DMS153 treated with DMSO at 0.1 percent for 48 hours (cell line): ENCODE results near the gene DNAH14.

Source experiments
- DNase-seq: peaks from one replicate; lab custom pipeline; 2025; ENCODE audit not compliant: unreplicated experiment; lab: John Stamatoyannopoulos, UW

Gene DNAH14

DNA sequence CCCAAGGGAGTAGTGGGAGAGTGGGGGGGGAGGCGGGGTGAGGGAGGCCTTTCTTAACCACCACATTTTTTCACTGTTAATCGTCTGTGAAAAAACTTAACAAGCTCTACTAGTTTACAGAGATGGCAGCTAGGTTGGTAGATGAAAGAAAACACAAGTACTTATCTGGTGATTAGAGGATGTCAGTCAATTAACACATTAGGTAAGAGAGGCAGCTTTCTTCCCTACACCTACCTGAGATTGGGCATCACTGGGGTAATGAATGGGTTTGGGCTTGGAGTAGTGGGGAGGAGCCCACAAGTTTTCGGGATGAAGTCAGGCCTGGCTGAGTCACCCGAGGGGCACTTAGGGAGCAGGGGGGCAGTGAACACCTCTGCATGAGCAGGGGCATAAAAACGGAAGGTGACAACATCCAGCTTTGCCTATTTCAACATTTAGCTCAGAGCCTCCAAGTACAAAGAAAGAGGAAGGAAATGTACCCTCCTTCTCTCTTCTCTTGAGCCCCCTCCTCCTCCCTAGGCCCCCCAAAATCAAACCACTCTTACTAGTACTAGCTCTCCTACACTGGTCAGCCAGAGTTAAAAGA, 495.8 kb downstream of the DNAH14 start:
- DNase-seq, result no peak

DNA sequence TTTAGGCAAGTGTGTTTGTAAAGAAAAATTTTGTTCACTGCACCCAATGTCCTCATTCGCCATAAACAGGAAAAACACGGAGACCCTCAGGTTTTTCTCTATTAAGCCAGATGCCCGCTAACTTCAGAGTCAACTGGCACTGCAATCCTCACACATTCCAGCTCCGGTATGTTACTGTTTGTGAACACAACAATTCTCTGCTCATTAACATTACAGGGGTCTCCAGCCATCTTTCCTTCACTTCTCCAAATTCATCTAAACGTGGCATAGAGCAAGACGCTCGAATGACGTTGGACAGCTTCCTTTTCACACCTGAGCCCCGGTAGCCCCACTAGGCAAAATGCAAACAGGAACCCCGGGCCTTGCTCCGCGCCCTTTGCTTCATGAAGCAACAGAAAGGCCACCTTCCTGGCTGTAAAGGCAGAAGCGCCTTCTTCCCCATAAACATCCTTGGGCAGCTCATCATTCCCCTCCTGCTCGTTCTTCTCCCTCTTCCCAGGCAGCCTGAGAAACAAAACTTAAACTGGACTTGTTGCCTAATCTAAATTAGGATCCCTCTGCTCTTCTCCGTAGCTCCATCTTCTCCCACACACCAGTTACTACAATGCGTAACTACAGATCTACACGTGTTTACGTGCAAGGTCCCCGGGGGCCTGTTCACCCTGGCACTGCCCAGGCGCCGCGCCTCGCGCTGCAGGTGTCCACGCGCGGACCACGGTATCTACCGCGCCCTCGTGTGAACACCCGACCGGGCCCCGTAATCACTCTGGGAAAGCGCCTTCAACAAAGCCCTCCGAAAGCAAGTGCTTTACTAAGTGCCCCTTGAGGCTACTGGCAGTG, 497.1 kb downstream of the DNAH14 start:
- peak; percentile 33 for DNase-seq

DNA sequence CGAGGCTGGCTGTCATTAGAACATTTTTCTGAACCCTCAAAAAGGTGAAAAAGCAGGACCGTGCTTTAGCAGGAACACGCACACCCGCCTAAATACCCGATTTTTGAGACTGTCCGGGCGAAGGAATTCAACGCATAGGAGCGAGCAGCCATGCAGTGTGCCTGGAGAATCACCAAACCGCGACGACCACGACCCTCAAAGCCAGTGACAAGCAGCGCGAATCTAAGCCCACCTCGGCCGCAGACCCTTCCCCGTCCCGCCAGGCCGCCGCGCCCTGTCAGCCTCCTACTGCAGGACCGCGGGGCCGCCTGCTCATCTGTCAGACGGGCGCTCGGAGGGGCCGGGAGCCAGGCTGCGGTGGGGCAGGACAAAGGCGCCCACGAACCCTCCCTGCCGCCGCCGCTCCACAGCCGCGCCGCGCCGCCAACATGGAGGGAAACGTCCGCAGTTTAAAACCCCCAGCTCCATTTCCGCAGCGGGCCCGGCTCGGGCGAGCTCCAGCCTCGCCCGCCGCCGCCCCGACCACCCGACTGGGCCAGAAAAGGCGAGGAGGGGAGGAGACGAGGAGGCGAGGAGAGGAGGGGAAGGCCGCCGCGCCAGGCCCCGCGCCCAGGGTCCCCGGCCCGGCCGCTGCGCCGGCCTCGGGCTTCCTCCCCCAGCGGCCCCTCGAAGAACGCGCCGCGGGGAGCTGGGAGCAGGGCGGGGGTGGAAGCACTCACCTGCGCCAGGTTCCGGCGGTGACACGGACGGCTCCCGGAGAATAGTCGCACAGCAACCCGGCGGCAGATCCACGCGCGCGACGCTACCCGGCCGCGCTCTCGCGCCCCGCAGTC, 498.0 kb downstream of the DNAH14 start, which contains the start of gene LBR:
TSS of gene LBR (minus strand) at position 804 of the 833 bp plus-strand sequence. CDS start 3,963 bp downstream, outside the sequence.
- DNase-seq, result no peak

DNA sequence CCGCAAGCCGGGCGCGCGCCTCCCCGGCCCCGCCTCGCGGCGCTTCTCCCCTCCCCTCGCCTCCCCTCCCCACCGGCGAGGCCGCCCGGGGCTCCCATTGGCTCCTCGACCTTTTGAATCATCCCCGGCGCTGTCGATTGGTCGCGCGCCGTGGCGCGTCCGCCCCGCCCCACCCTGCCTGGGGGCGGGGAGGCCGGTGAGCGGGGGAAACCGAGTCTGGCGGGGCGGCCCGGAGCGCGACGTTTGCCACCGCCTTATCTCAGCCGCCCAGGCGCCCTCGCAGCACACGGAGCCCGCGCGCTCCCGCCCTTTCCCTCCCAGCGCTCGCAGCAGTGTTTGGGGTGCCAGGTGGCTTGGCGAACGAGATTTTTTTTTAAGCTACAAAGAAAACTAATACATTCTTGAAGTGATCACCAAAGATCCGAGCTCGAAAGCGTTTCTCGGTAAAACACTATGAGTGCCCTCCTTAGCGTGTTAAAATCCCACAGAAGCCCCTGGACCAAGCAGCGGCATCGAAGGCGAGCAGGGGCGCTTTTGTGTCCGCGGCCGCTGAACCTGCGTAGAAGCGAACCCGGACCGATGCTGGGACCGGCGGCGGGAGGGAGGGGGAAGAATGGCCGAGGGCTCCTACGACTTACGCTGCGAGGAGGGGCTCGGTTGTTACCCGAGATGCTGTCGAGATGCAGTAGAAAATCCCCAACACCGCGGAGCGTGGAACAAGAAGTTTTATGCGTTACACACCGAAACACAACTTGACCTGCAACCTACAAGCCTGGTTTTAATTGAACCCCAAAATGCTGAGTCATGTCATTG, 498.8 kb downstream of the DNAH14 start:
- DNase-seq, result peak; percentile 91

DNA sequence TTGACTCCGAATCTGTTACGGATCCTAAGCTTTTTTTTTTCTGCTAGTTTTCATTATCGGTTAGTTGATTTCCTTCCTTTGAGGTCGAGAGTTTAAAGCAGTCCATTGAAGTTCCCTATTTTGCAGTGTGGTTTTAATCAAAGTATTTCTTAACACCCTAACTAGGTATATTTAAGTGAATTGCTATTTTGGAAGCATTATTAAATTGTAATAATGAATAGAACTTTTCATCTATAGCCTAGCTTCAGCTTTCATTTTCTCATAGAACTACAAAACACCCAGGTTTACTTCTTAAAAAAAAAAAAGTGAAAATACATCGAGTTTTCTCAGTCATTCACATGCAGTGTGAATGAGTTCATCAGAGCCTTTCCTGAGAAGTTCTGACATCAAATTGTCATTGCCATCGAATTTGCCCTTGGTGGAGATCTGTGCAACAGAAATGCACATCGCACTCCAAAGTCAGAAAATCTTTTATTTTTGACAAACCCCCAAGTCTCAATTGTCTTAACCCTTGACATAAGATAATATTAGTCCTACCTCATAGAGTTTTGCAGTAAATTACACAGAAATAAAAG, 499.5 kb downstream of the DNAH14 start:
- no peak for DNase-seq

DNA sequence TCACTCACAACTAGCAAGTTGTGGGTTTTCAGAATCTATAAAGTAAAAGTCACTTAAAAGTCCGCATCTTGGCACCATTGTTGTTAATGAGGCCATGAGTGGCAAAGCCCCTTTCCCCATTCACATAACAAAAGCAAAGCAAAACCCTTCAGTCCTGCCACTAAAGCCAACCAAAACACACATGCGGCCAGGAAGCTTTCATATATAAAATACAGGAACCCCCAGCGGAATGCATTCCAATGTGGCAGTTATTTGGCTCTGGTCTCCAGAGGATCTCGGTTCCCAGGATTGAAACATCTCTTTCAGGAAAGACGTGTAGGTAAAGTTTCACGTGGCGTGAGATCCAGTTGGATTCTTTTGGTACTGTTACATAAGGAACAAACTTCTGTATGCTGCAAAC, 500.8 kb downstream of the DNAH14 start:
- DNase-seq, result no peak

DNA sequence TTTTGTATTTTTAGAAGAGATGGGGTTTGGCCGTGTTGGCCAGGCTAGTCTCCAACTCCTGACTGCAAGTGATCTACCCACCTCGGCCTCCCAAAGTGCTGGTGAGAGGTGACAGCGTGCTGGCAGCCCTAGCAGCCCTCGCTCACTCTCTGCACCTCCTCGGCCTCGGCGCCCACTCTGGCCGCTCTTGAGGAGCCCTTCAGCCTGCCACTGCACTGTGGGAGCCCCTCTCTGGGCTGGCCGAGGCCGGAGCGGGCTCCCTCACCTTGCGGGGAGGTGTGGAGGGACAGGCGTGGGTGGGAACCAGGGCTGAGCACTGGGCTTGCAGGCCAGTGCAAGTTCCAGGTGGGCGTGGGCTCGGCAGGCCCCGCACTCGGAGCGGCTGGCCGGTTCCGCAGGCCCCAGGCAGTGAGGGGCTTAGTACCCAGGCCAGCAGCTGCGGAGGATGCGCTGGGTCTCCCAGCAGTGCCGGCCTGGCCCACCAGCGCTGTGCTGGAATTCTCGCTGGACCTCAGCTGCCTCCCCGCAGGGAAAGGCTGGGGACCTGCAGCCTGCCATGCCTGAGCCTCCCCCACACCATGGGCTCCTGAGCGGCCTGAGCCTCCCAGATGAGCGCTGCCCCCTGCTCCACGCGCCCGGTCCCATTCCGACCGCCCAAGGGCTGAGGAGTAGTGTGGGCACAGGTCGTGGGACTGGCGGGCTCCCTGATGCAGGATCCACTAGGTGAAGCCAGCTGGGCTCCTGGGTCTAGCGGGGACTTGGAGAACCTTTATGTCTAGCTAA, 501.8 kb downstream of the DNAH14 start:
- DNase-seq, result no peak

DNA sequence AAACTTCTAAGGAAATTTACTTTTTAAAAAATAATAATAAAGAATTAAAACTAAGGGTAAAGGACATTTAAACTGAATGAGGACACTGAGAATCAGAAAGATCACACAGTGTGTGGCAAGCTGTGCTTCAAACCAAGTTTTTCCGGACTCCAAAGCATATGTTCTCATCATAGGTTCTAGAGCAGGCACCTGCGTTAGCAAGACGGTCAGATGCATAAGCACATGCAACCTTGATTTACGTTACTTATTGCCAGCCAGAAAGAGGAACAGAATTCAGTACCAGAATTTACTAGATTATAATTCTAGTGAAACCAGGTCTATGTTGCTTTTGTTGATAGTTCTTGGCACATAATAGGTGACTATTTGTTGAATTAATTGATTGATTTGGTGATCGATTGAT, 504.6 kb downstream of the DNAH14 start:
- no peak for DNase-seq

DNA sequence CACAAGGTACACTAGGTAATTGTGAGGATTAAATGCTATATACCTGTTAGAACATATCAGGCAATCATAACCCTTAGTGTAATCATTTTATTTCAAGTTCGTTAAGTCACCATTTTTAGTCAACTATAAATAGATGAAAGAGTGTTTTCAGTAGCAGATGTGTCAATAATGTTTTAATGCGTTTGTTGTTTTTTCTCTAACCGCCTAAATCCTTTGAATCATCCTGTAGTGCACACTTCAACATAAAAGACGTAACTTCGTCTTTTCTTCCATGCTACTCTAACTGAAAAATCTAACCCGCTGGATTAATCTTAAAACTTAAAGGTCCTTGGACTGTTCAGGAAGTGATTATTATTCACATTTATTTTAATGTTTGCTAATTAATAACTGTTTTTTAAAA, 505.6 kb downstream of the DNAH14 start:
- no peak for DNase-seq

DNA sequence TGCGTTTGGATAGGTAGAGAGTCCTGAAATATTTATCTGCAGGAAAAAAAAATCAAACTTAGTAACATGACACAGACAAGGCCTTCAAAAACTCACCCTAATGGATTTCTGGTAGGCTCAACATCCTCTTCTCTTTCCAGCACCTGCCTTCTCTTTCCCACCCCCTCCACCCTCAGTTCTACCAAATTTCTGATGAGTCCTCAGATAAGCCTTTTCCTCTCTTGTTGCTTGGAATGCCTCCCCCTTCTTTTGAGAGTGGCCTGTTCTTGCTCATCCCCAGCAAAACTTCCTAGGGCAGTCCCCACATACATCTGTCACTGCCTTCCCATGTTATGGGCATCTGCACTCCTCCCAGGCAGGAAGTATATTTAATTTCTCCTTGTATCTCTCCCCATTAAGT, 506.0 kb downstream of the DNAH14 start:
- no peak for DNase-seq

DNA sequence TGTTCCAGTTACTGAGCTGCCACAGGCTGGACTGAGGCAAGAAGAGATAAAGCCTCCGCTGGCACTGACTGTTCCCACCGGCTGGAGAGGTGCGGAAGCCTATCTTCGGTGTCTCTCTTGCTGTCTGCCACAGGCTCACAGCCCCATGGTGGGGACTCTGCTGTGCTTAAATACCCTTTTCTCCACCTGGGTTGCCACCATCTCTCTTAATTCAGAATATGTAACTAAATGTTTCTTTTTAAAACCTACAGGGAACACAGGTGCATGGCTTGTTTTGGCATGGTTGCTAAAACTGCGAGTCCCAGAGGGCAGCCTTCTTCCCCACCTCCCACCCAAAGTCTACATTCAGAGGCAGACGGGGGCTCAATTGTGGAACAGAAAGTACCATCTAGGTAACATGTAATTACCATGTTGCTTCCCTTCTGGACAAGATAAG, 506.5 kb downstream of the DNAH14 start:
- no peak for DNase-seq

DNA sequence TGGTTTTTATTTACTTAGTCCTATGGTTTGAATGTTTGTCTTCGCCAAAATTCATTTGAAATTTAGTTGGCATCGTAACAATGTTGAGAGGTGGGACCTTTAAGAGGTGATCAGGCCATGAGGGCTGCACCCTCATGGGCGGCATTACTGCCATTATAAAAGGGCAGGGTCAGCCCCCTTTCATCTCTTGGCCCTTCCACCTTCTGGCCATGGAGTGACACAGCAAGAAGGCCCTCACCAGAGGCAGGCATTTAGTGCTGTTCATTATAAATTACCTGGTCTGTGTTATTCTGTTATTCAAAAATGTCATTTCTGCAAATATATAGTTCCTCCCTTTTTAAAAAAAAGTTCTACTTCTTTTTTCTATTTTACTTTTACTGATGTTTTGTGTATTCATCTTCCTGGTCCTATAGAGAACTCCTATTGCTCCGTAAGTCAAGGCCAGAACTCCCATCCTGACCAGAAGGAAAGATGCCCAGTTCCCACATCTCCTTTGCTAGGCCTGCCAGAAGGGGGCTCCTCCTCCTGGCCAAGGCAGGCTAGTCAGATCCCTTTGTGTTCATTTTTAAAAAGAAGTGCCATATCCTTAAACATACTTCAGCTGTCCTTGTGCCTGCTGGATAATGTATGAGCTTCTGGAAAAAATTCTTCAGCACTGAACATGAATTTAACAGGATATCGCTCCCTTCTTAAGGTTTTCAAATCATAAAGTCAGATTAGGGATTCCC, 508.4 kb downstream of the DNAH14 start:
- DNase-seq, result no peak

DNA sequence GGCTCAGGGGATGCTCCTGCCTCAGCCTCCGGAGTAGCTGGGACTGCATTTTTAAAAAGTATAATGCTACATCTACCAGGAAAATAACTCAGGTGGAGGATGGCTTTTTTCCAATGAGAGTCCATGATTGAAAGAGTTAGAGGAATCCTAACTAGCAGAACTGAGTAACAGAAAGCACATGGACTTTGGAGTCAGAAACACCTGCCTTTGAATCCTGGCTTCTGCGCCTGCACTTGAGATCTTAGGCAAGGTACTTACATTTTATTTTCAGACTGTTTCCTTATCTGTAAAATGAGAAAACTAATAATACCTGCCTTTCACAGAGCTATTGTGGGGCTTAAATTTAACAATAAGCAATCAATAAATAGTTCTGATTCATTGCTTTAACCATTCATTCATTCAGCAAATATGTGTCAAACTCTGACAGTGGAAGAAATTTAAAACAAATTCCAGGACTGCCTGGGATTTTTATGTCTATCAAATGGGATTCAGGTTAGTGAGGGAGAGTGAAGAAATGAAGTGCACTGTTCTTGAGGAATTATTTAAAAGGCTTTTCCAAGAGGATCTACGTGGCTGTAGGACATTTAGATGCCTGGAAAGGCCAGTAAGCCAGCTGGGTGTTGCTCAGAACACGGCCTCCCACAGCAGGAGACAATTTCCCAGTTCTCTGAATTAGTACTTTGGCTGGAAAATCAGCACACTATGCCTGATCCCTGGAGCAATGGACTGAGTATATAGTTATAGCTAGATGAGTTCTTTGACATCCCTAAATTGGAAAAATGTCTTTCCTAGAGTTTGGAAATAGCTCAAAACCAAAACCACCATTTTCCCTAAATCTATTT, 511.1 kb downstream of the DNAH14 start:
- no peak for DNase-seq

DNA sequence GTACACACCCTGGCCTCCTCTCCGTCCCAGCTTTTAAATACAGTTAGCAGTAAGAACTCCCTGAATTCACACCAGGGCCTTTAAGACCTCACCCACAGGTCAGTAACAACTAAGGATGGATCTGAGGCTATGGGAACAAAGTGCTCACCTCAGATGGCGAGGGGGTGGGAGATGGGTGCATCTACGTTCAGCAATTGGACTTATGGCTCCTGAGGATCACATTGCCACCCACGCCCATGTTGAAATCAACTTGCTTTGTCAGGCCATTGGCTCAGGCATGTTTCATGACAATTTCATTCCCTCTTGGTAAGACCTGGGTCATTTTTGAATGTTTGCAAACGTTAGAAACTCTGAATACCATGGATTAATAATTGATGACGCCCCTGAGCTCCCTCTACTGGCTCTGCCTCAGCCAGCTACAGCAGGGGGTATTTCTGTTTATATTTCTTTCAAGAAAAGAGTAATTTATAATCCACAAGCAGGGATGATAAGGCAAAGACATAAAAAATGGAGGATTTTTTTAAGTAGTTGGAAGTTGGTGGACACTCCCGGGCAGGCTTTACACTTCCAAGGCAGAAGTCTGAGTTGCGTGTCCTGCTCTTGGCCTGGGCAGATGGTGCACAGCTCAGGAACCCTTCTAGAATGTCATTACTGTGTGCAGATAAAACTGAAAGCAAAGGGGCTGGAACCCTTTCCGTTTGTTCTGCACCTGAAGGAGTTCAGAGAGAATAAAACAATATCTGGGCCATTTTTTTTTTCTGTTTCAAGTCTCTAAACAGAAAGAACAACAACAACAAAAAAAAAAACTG, 512.0 kb downstream of the DNAH14 start:
- peak; percentile 72 for DNase-seq

DNA sequence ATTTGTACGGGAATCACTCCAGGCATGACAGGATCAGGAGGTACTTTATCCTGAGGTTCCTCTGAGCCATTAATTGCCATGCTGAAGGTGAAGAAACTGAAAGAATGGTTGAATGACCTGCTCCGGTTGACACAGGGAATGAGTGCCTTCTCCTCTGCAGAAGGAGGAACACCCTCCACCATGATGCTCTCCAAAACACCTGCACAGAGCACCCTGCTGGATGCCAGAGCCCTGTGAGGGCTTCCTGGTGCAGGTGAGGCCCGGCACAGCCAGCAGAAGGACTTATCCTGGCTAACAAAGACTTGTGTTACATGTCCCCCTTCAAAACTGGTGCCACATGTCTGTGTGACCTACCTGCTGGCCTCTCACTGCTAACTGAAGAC, 512.6 kb downstream of the DNAH14 start:
- no peak for DNase-seq

DNA sequence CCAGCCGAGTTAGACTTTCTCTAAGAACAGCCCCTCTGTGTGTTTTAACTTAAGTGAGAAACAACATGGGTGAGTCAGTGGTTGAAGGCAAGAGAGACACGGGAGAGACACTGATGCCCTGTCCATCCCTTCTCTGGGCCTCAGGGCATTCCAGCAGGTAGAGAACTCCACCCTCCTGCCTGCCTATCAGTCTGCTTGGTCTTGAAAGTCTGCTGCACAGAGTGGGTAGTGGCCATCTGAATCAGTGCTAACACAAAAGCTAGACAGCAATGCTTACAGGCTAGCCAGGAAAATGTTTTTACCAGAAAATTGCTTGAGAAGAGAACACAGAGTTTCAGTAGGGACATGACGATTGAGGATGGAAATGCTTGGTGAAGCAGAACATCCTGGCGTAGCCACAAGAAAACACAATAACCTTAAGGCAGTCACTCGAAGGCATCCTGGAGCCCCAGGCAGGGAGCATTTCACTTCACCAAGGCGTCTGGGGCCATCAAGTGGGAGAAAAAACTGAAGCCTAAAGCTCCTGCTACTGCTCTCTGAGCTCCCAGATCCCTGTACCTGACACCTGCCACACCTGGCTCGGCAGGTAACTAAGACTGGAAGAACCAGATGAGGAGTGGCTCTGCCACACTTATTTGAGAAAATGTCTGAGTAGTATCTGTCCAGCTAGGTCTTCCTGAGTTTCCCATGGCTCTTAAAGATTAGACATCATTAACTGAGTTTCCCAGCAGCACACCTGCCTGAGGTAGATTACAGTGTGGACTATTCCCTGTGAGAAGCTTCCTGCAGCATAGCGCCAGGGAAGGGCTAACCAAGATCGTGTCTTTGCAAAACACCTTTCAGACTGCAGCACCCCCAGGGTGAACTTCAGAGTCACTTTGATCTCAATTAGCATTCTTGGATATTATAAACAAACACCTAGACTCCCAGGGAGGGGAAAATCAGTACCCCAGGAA, 516.4 kb downstream of the DNAH14 start:
- no peak for DNase-seq
